OCI-M2 (cell line): ENCODE measurements around the gene LYPLA2.
"Not testable (repeated sequence)": the region's sequence is repeated elsewhere in the genome, so short reads cannot be mapped to it uniquely, and the experiment has no call there.

Source experiments
- DNase-seq: peaks from one replicate; lab custom pipeline; 2025; ENCODE audit not compliant: unreplicated experiment; lab: John Stamatoyannopoulos, UW

Gene LYPLA2

DNA sequence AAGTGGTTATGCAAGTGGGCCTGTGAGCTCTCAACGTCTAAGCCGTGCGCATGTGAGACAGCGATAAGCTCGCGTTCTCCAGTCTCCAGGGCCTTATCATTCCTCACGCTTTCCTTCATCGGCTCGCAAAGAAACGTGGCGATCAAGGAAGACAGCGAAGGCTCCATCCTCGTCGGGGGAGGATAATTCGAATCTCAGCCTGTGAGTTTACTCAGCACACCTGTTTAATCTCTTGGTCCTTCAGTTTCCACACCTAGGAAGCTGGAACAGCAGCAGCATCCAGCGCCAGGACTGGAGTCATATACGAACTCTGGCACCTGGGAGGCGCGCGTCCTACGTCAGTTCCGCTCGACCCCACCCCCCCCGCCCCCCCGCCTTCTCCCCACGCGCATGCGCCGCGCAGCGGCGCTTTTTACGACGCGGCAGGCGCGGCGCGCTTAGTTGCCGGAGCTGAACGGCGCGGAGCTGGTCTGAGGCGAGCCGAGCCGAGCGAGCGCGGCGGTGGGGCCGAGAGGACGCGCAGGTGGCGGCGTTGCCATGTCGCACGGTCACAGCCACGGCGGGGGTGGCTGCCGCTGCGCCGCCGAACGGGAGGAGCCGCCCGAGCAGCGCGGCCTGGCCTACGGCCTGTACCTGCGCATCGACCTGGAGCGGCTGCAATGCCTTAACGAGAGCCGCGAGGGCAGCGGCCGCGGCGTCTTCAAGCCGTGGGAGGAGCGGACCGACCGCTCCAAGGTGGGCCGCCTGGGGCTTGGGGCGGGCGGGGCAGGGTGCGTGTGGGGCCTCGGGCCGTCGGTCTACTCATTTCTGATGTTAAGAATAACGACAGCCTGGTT, 12.7 kb upstream of the LYPLA2 start, which contains the start of gene PITHD1:
PITHD1 (plus strand) TSS at position 440 of the 836 bp plus-strand sequence; CDS start at position 538, 98 bp downstream.
- DNase-seq: peak; percentile 86

DNA sequence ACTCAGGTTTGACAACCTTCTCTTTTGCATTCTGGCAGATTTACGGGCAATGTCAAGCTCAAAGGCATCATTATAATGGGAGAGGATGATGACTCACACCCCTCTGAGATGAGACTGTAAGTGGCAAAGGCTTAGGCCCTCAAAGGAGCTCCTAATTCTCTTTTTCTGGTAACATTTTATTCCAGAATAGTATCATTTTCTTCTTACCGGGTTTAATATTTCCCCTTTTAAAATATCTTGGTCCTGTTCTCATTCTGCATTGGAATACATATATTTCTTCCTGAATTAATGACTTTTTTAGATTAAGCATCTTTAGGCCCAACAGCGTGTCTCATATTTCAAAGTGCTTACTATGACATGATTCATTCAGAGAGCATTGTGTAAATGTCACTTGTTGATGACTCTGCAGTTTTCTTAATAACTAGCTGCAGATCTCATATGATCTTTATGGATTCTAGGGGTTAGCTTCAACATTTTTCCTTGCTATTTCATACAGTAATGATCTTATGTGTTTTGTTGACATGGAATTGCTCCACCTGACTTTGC, 11.0 kb upstream of the LYPLA2 start:
- no peak for DNase-seq

DNA sequence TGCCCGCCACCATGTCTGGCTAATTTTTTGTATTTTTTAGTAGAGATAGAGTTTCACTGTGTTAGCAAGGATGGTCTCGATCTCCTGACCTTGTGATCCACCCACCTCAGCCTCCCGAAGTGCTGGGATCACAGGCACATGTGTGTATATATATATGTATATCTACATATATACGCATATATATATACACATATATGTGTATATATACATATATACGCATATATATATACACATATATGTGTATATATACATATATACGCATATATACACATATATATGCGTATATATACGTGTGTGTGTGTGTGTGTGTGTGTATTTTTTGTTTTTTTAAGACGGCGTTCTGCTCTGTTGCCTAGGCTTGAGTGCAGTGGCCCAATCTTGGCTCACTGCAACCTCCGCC, 7.8 kb upstream of the LYPLA2 start:
- DNase-seq: not testable (repeated sequence)

DNA sequence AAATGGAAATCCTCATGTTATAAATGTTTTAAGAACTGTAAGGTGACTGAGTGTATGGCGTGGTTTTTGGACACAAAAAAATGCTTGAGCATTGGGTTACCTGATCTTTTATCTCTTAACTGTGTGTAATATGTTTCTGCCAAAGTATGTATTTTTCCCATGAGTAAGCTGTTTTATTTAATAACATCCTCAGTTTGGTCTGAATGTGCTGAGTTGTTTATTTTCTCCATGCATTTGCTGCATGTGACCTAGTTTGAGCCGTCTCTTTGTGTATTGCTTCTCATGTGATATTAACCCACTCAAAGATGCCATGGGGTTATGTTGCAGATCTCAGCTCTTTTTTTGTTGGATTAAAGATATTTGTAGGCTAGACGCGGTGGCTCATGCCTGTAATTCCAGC, 6.1 kb upstream of the LYPLA2 start:
- DNase-seq: no peak

DNA sequence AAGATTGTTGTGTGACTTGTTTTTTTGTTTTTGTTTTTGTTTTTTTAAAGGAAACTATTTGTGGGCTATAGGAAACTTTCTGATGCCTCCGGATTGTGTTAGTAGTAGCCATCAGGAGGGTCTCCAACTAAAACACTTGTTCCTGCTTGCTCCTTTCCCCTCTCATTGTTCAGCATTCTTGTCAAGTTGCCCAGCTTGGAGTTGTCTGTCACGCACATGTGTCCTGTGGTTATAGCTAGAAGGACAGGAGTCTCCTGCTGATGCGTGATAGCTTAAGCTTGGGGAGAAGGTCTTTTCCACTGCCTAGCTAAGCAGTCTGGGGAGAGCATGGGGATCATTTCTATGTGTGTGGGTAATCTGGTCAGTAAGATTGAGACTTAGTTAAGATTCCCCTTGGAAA, 3.2 kb upstream of the LYPLA2 start:
- no peak for DNase-seq

DNA sequence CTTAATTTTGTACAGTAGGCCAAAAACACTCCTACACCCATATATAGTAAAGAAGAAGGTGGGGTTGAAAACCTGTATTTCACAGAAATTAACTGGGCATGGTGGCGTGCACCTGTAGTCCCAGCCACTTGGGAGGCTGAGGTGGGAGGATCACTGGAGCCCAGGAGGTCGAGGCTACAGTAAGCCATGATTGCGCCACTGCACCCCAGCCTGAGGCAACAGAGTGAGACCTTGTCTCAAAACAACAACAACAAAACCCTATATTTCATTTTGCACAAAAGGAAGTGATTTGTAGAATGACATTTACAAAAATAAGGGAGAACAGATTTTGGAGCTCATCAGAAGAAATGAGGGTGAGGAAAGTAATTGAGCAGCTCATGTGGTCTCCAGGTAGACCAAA, 2.2 kb upstream of the LYPLA2 start:
- no peak for DNase-seq

DNA sequence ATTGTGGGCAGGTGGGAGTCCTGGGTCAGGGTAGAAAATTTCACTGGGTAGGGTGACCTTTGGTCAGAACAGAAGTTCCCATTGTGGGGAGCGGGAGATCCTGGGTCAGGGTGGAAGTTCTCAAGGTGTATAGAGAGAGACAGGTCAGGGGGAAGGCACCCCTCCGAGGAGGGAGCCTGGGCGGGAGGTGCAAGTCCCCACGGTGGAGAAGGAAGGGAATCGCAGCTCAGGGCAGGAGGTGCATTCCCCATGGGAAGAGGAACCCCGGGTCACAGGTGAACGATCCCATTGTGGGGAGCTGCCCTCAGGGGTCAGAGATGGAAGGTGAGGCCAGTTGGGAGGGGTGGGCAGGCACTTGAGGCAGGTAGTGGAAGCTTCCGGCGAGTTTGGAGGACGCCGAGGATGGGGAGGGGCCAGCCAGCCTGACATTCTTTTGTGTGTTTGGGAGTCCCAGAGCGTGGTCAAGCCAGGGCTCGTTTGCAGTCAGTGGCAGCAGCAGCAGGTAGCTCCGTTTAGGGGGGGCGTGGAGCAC, 637 bp downstream of the LYPLA2 start:
- DNase-seq: no peak

DNA sequence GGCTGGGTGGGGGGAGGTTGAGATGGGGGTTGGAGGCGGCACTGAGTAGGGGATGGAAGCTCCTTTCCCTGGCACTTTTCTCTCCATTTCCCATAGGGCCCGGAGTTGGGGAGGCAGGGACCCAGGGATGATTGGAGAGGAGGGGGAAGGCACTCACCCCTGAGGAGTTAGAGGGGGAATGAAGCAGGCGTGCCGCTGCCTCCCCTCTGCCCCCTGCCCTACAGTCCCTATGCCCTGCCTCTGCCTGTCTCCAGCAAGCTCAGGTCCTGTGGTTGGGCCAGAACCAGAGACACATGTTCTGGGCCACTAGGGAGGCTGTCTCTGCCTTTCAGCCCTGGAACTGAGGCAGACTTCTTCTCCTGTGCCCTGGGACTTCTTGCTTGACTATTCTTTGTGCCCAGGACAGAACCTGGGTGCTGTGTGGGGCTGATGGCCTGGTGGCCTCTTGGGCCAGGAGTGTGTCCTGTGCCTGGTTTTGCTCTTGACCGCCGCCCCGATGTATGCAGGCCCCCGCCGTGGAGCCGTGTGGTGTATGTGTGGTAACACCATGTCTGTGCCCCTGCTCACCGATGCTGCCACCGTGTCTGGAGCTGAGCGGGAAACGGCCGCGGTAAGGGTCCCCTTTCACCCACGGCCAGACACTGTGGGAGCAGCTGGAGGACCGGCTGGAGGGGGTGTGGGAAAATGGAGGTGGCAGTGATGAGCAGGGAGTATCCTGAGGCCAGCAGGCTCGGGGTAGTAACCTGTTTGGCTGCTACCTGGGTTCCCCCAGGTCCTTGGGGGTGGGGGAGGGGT, 1.4 kb downstream of the LYPLA2 start:
- DNase-seq: no peak

DNA sequence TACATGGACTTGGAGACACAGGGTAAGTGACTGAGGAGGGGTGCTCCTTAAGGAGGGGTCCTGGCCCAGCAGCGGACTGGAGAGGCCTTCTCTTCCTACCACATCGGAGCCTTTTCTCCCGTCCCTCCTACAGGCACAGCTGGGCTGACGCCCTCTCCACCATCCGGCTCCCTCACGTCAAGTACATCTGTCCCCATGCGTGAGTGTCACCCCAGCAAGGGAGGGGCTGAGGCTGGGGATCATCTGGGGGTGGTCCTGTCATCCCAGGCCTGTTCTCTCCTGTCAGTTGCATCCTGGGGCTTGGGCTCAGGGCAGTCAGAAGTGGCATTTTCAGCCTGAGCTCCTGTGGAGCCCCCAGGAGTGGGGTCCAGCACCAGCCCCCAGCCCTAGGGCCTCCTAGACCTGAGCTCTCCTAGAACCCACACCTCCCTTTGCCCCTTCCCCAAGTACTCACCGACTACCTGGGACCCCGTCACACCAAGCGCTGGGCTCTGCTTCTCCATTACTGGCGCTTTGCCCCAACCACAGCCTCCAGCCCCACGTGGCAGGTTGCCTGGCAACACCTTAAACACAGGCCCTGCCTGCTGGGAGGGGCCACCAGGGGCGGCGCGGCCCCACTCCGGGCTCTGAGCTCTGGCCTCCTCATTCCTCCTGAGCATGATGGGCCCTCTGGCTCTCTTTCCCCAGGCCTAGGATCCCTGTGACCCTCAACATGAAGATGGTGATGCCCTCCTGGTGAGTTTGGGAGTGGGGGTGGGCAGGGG, 2.3 kb downstream of the LYPLA2 start:
- no peak for DNase-seq

DNA sequence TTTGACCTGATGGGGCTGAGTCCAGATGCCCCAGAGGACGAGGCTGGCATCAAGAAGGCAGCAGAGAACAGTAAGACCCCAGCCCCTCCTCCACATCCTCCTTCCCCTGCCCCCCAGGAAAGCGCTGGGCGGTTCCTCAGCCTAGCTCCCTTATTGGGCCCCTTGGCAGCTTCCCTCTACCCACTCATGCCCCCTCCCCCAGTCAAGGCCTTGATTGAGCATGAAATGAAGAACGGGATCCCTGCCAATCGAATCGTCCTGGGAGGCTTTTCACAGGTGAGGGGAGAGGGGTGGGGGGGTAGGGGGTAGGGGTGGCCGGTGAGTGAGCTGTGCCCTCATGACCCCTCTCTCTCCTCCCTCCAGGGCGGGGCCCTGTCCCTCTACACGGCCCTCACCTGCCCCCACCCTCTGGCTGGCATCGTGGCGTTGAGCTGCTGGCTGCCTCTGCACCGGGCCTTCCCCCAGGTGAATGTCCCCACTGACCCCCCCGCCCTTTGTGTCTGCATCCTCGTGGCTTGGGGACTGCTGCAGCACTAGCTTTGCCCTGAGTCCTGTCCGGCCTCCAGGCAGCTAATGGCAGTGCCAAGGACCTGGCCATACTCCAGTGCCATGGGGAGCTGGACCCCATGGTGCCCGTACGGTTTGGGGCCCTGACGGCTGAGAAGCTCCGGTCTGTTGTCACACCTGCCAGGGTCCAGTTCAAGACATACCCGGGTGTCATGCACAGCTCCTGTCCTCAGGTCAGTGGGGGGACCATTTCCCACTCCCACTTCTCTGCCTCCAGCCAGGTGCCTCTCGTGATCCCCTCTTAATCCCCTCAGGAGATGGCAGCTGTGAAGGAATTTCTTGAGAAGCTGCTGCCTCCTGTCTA, 3.2 kb downstream of the LYPLA2 start:
- DNase-seq: no peak

DNA sequence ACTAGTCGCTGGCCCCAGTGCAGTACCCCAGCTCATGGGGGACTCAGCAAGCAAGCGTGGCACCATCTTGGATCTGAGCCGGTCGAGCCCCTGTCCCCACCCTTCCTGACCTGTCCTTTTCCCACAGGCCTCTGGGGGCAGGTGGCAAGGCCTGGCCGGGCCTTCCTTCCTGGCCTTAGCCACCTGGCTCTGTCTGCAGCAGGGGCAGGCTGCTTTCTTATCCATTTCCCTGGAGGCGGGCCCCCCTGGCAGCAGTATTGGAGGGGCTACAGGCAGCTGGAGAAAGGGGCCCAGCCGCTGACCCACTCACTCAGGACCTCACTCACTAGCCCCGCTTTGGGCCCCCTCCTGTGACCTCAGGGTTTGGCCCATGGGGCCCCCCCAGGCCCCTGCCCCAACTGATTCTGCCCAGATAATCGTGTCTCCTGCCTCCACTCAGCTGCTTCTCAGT, 3.8 kb downstream of the LYPLA2 start:
- DNase-seq: not testable (repeated sequence)

DNA sequence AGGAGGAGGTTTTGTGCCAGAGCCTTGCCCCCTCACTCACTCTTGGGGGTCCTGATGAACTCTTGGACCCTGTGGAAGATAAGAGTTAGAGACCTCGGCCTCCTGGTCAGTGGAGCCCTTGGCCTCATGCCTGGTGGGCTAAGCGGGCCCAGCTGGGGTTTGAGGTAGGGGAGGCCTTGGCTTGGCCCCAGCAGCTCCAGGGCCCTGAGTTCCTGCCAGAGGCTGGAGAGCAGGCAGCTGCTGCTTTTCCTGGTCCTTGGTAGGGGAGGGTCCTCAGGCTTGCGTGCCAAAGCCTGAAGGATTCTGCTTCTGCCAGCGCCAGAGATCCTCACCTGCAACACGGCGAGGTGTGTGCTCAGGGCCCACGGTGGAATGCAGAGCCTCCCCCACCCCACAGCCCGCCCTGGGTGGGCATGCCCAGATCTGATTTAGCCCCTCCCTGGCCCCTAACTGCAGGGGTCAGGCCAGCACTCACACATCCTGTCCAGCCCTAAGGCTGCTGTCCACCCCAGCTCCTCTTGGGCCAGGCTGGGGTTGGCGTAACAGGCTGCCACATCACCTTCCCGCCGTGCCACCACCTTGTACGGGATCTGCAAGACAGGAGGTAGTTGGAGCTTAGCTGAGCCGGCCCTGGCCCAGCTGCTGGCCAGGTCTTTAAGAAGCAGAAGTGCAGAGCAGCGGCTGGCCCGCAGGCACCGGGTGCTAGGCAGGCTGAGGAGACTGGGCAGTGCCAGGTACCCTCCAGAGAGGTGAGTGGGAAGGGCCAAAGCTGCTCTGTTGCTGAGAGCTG, 4.9 kb downstream of the LYPLA2 start:
- DNase-seq: no peak

DNA sequence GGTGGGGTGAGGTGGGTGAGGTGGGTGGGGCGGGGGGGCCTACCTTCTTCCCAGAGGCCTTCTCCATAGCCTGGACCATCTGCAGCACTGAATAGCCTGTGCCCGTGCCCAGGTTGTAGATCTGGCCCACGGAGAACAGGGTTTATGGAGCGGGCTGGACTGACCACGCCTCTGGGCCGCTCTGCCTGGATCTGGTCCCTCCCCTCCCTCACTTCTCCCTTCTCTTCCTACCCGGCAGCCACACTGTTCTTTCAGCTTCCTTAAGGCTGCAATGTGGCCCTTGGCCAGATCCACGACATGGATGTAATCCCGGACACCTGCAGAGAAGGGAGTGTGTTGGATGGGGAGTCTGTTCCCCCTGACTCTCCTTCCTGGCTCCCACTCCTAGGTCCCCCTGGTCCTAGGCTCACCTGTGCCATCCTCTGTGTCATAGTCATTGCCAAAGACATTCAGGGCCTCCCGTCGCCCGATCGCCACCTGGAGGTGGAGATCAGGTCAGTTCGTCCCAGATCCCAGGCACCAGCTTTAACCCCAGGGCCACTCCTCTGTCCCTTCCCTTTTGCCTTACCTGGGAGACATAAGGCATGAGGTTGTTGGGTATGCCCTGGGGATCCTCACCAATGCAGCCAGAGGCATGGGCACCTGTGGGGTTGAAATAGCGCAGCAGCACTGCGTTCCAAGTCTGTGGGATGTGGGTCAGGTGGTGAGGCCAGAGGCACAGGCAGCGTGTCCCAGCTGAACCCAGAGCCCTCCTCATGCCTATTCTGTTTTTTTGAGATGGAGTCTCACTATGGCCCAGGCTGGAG, 5.7 kb downstream of the LYPLA2 start:
- DNase-seq: no peak

DNA sequence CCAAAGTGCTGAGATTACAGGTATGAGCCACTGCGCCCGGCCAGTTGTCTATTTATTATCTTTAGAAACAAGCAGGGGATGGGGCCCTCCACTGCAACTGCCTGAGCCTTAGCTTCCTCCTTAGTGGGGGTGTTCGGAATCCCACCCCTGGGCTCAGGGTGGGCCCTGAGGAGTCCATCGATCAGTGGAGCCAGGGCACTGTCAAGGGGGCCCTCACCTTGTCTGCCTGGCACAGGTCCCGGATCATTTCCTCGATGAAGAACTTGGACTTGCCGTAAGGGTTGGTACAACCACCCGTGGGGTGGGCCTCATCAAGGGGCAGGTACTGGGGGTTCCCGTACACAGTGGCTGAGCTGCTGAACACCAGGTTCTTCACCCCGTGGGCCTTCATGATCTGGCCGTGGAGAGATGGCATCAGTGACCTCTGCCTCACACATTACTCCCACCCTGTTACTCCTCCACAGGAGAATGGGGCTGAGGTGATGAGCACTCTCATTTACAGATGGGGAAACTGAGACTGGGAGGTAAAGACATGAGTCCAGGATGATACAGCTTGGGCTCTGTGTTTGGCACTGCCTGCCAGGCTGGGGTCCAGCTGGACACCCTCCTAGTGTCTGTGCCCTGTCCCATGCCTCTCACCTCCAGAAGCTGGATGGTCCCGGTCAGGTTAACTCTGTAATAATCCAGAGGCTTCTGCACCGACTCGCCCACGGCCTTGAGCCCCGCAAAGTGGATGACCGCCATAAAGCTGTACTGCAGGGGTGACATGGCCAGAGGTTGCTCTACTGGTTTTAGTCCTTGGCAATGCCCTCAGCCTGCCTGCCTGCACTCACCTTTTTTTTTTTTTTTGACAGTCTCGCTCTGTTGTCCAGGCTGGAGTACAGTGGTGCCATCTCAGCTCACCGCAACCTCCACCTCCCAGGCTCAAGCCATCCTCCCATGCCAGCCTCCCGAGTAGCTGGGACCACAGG, 6.8 kb downstream of the LYPLA2 start:
- no peak for DNase-seq

DNA sequence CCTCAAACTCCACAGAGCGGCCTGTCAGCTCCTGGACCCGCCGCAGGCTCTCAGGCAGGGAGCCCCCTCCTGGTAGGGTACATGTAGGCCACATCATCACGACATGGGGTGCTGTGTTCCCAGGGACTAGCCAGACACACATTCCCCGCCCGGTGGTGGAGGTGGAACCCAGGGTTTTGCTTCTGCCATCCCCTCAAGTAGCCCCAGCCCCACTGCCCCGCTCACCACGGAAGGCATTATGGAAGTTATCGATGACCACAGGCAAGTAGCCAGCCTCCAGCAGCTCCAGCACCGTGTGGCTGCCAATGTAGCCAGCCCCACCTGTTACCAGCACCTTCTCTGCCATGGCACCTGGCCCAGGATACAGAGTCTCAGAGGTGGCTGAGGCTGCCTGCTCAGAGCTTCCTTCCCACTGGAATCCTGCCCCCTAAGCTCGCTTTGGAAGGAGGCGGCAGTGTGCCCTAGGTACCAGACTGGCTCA, 7.8 kb downstream of the LYPLA2 start:
- DNase-seq: no peak

DNA sequence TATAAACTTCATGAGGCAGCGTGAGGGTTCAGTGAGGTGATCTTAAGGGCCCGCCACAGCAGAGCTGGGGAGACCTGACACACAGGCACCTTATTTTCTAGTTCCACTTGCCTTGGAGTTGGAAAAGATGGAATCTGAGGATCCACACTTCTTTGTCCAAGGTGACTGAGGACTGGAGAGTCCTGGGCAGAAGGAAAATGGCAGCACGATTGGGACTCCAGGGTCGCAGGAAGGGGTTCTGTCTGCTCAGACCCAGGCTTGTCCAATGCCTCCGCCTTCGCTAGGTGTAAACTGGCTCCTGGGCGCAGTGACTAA, 8.3 kb downstream of the LYPLA2 start:
- no peak for DNase-seq
